Type B pancreatic cell (in vitro differentiated cells): ENCODE results near the gene ITGAL. TPM values are rescaled to one million over a fixed set of nuclear protein-coding genes. Genes with fewer than 3 reads are reported as not detected.

Source experiments
- DNase-seq: peaks from one replicate; pipeline ENCODE4 v3.0.0; 2021; ENCODE audit warnings: mixed read lengths; ENCODE audit not compliant: unreplicated experiment; ENCODE audit errors: extremely low spot score
- H3K27ac Mint-ChIP-seq: 2 replicates; pipeline ENCODE4 v1.8.0; 2021; ENCODE audit warnings: mild to moderate bottlenecking, mixed read lengths
- H3K27me3 Mint-ChIP-seq: 2 replicates; pipeline ENCODE4 v1.8.0; 2021; ENCODE audit warnings: mixed read lengths
- H3K36me3 Mint-ChIP-seq: 2 replicates; pipeline ENCODE4 v1.8.0; 2021; ENCODE audit warnings: mixed read lengths
- H3K4me1 Mint-ChIP-seq: one replicate; pipeline ENCODE4 v1.8.0; 2021; ENCODE audit warnings: mixed read lengths; ENCODE audit not compliant: unreplicated experiment
- H3K4me3 Mint-ChIP-seq: 2 replicates; pipeline ENCODE4 v1.8.0; 2021; ENCODE audit warnings: mild to moderate bottlenecking, mixed read lengths
- H3K9me3 Mint-ChIP-seq: 2 replicates; pipeline ENCODE4 v1.8.0; 2021; ENCODE audit warnings: mixed read lengths
- total RNA-seq: library from RNA; stranded (reverse); gene quantifications from 2 replicates; pipeline ENCODE4 v1.2.1, GENCODE V29; 2021; ENCODE audit warnings: low replicate concordance
- TF ChIP-seq, protein P1 (sequence below): fragments of 200-600 bp; sonication (generic); conservative IDR thresholded peaks from 2 replicates; pipeline ENCODE4 v1.5.0; 2021; ENCODE audit warnings: antibody characterized with exemption, mild to moderate bottlenecking

The ITGAL gene
- total RNA-seq, 1 donor from 2014 or later = 0.48 TPM

- Mint-ChIP-seq H3K4me3 (no peak overlapping the region), H3K4me1 (peaks cover 30% of the 10 kb centered on the region), H3K9me3 (no peaks in the 10 kb centered on the region), H3K36me3 (peaks cover 7% of the 10 kb centered on the region), H3K27me3 (no peaks in the 10 kb centered on the region), H3K27ac (peak overlapping the region; percentile 76)
- TF ChIP-seq, protein P1, sequence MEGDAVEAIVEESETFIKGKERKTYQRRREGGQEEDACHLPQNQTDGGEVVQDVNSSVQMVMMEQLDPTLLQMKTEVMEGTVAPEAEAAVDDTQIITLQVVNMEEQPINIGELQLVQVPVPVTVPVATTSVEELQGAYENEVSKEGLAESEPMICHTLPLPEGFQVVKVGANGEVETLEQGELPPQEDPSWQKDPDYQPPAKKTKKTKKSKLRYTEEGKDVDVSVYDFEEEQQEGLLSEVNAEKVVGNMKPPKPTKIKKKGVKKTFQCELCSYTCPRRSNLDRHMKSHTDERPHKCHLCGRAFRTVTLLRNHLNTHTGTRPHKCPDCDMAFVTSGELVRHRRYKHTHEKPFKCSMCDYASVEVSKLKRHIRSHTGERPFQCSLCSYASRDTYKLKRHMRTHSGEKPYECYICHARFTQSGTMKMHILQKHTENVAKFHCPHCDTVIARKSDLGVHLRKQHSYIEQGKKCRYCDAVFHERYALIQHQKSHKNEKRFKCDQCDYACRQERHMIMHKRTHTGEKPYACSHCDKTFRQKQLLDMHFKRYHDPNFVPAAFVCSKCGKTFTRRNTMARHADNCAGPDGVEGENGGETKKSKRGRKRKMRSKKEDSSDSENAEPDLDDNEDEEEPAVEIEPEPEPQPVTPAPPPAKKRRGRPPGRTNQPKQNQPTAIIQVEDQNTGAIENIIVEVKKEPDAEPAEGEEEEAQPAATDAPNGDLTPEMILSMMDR = no peak
- DNase-seq = no peak
These were observed 76.1 kb downstream of the ITGAL start for GRCh38 chr16:30548416-30549253.

DNA sequence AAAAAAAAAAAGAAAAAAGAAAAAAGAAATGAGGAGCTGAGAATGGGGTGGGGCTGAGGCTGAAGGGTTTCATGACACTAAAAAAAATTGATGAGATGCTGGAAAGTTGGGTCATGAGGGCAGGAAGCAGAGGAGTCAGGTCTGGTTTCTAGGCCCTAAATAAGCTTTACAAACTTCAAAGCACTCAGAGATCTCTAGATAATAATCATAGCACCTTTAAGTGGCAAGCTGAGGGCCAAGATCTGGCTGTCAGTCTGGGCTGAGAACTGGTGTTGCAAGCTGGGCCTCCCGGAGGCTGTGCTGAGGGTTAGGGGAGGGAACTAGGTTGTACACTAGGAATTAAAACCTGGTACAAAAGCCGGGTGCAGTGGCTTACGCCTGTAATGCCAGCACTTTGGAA lies 79.2 kb downstream of the ITGAL start:
- H3K4me3 Mint-ChIP-seq = peak overlapping the region; percentile 67
- H3K27me3 Mint-ChIP-seq = no peaks in the 10 kb centered on the region
- TF ChIP-seq, protein P1 = no peak
- H3K27ac Mint-ChIP-seq = peak overlapping the region; percentile 87
- no peak for DNase-seq
- H3K4me1 Mint-ChIP-seq = peaks cover 34% of the 10 kb centered on the region
- peaks cover 11% of the 10 kb centered on the region for H3K36me3 Mint-ChIP-seq
- H3K9me3 Mint-ChIP-seq = no peaks in the 10 kb centered on the region

DNA sequence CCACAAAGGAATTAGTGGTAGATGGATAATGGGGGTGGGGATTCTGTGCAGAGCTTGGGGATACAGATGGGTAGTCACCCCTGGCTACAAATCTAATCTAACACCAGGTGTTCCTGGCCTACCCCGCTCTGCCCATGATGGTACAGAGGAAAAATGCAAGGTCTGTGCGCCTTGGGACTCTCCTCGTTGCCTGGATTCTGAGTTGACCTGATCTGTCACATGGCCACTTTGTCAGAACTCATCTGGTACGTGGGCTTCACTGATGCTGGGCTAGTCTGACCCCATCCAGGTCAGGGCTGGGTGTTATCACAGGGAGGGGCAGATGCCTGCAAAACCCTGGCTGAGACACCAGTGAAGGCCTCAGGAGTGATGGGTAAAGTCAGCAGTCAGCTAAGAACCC lies 80.4 kb downstream of the ITGAL start:
- Mint-ChIP-seq H3K4me1 (peaks cover 31% of the 10 kb centered on the region), H3K36me3 (peaks cover 11% of the 10 kb centered on the region), H3K27me3 (no peaks in the 10 kb centered on the region), H3K27ac (peak overlapping the region; percentile 87), H3K4me3 (peak overlapping the region; percentile 65), H3K9me3 (no peaks in the 10 kb centered on the region)
- DNase-seq = no peak
- TF ChIP-seq, protein P1 = no peak

- peak overlapping the region; percentile 65 for H3K4me3 Mint-ChIP-seq
- peaks cover 26% of the 10 kb centered on the region for H3K4me1 Mint-ChIP-seq
- H3K9me3 Mint-ChIP-seq = no peaks in the 10 kb centered on the region
- H3K27me3 Mint-ChIP-seq = no peaks in the 10 kb centered on the region
- DNase-seq = no peak
- peak overlapping the region; percentile 87 for H3K27ac Mint-ChIP-seq
- H3K36me3 Mint-ChIP-seq = peaks cover 11% of the 10 kb centered on the region
- TF ChIP-seq, protein P1 = no peak
These were observed 80.9 kb downstream of the ITGAL start for GRCh38 chr16:30553393-30553899.

GRCh38 chr16:30554557-30555314 lies 82.2 kb downstream of the ITGAL start:
- Mint-ChIP-seq H3K27ac (peak overlapping the region; percentile 87), H3K27me3 (no peaks in the 10 kb centered on the region), H3K9me3 (peaks cover 4% of the 10 kb centered on the region), H3K4me1 (peaks cover 26% of the 10 kb centered on the region), H3K36me3 (peaks cover 11% of the 10 kb centered on the region), H3K4me3 (no peak overlapping the region)
- TF ChIP-seq, protein P1 = no peak
- no peak for DNase-seq
